GM12878 (cell line): ENCODE results near the gene HERC5. TPM values are rescaled to one million over a fixed set of nuclear protein-coding genes. Genes with fewer than 3 reads are reported as not detected.

ENCODE experiments used
- ATAC-seq: fragments of 200-7000 bp; cut with Tn5 transposase; 3 replicates; pipeline ENCODE4 v1.9.1; 2020; ENCODE audit warnings: mild to moderate bottlenecking, moderate library complexity
- BruUV-seq: library from RNA; stranded (reverse); fragments of 400-500 nt; replicated peaks from 2 replicates; lab custom pipeline; 2021; lab: Mats Ljungman, UMichigan
- CTCF ChIA-PET: fragments of 300-600 bp; sonication (Branson Sonifier 250); formaldehyde crosslinking; extraction: SDS; loops from one replicate; lab custom pipeline; 2021; ENCODE audit warnings: inconsistent platforms; lab: Yijun Ruan, JAX
- POLR2A ChIA-PET: fragments of 350-600 bp; formaldehyde crosslinking; extraction: SDS; loops from one replicate; lab custom pipeline; 2021; ENCODE audit warnings: inconsistent platforms; lab: Charles Lee
- RAD21 ChIA-PET: fragments of 300-600 bp; sonication (Branson Sonifier 250); formaldehyde crosslinking; loops from one replicate; lab custom pipeline; 2023; ENCODE audit warnings: antibody characterized with exemption; ENCODE audit not compliant: unreplicated experiment; lab: Charles Lee
- SMC1A ChIA-PET: fragments of 300-600 bp; sonication (Branson Sonifier 250); formaldehyde crosslinking; loops from one replicate; lab custom pipeline; 2023; ENCODE audit not compliant: unreplicated experiment, uncharacterized antibody; lab: Charles Lee
- DNase-seq: peaks from one replicate; pipeline ENCODE4 v3.0.0-alpha.2; 2011; ENCODE audit warnings: low read depth, low spot score
- FAIRE-seq: peaks from 3 replicates; lab custom pipeline; 2011; peaks lifted over from hg19 to GRCh38; lab: Jason Lieb, UNC
- H2AFZ ChIP-seq: 2 replicates; pipeline ENCODE4 v1.6.0; 2011; ENCODE audit warnings: low read depth, low read length, control low read depth; ENCODE audit not compliant: control insufficient read depth
- H3K27ac ChIP-seq: 2 replicates; pipeline ENCODE4 v1.5.1; 2011; ENCODE audit warnings: control low read depth; ENCODE audit not compliant: control insufficient read depth, insufficient read depth
- H3K27me3 ChIP-seq, 2 experiments: replicated peaks in 1 of 2; 2 replicates each; pipeline versions ENCODE4 v1.6.0 to v1.6.1; 2011; ENCODE audit warnings: low read length in 1 of 2; ENCODE audit not compliant: control insufficient read depth in 2 of 2, insufficient read depth in 2 of 2
- H3K36me3 ChIP-seq, 2 experiments: 2 replicates each; pipeline ENCODE4 v1.5.1; 2011; ENCODE audit warnings: low read length in 1 of 2; ENCODE audit not compliant: control insufficient read depth in 2 of 2, insufficient read depth in 2 of 2
- H3K4me1 ChIP-seq: 2 replicates; pipeline ENCODE4 v1.6.1; 2011; ENCODE audit warnings: mild to moderate bottlenecking, low read length, moderate library complexity, mixed read lengths; ENCODE audit not compliant: control insufficient read depth, insufficient read depth
- H3K4me2 ChIP-seq: 2 replicates; pipeline ENCODE4 v1.6.0; 2011; ENCODE audit warnings: control low read depth; ENCODE audit not compliant: control insufficient read depth, insufficient read depth
- H3K4me3 ChIP-seq: fragments of 200-600 bp; sonication (generic); 2 replicates; pipeline ENCODE4 v1.5.1; 2016
- H3K79me2 ChIP-seq: 2 replicates; pipeline ENCODE4 v1.6.0; 2011; ENCODE audit warnings: low read length; ENCODE audit not compliant: control insufficient read depth, insufficient read depth
- H3K9ac ChIP-seq: 2 replicates; pipeline ENCODE4 v1.8.0; 2011; ENCODE audit warnings: low read length, control low read depth, mixed read lengths; ENCODE audit not compliant: control insufficient read depth, insufficient read depth
- H3K9me3 ChIP-seq: replicated peaks from 3 replicates; pipeline ENCODE4 v1.5.1; 2011; ENCODE audit warnings: mild to moderate bottlenecking, low read length; ENCODE audit not compliant: control insufficient read depth, insufficient read depth
- H4K20me1 ChIP-seq: 2 replicates; pipeline ENCODE4 v1.6.0; 2011; ENCODE audit not compliant: control insufficient read depth, insufficient read depth
- CHD1 ChIP-seq: IDR thresholded peaks from 2 replicates; pipeline ENCODE4 v1.6.1; 2012; ENCODE audit warnings: low read depth, low read length, improper control_type of control experiment
- EED ChIP-seq: sonication (generic); IDR thresholded peaks from 2 replicates; pipeline ENCODE4 v1.6.1; 2016; ENCODE audit warnings: antibody characterized with exemption, low read depth
- EGR1 ChIP-seq, 2 experiments: IDR thresholded peaks; 1 replicate in 1 of 2; 2 replicates in 1 of 2; pipeline ENCODE4 v1.6.1; 2011 to 2012; ENCODE audit warnings: low read depth in 2 of 2, low read length in 2 of 2, borderline replicate concordance in 1 of 2, mild to moderate bottlenecking in 1 of 2, moderate library complexity in 1 of 2
- EP300 ChIP-seq, 2 experiments: fragments of 150-350 bp in 1 of 2; IDR thresholded peaks; 2 replicates each; pipeline ENCODE4 v1.6.1; 2011 to 2012; ENCODE audit warnings: low read depth in 2 of 2, low read length in 2 of 2, borderline replicate concordance in 1 of 2, improper control_type of control experiment in 1 of 2, inconsistent platforms in 1 of 2; ENCODE audit not compliant: control insufficient read depth in 1 of 2
- GATAD2B ChIP-seq: fragments of 450-650 bp; conservative IDR thresholded peaks from 2 replicates; pipeline ENCODE4 v1.6.1; 2017; ENCODE audit warnings: low read depth, mild to moderate bottlenecking, moderate library complexity
- KDM1A ChIP-seq: fragments of 200-600 bp; sonication (generic); IDR thresholded peaks from 2 replicates; pipeline ENCODE4 v1.6.1; 2016; ENCODE audit warnings: borderline replicate concordance
- RAD21 ChIP-seq: IDR thresholded peaks from 2 replicates; pipeline ENCODE4 v1.6.1; 2011; ENCODE audit warnings: mild to moderate bottlenecking, low read depth, low read length, moderate library complexity; ENCODE audit not compliant: insufficient read depth
- RELB ChIP-seq: fragments of 450-650 bp; IDR thresholded peaks from 2 replicates; pipeline ENCODE4 v1.6.1; 2017; ENCODE audit warnings: low read depth, mild to moderate bottlenecking, moderate library complexity
- USF2 ChIP-seq: IDR thresholded peaks from 2 replicates; pipeline ENCODE4 v1.6.1; 2011; ENCODE audit warnings: low read depth, low read length, improper control_type of control experiment, borderline replicate concordance
- WRNIP1 ChIP-seq: IDR thresholded peaks from 2 replicates; pipeline ENCODE4 v1.6.1; 2011; ENCODE audit warnings: low read depth, low read length, improper control_type of control experiment, borderline replicate concordance
- ZBTB33 ChIP-seq: fragments of 450-650 bp; IDR thresholded peaks from 2 replicates; pipeline ENCODE4 v1.6.1; 2017; ENCODE audit warnings: mild to moderate bottlenecking
- ZNF687 ChIP-seq: fragments of 450-650 bp; IDR thresholded peaks from 2 replicates; pipeline ENCODE4 v1.6.1; 2017; ENCODE audit warnings: mild to moderate bottlenecking, moderate library complexity
- WGBS: methylation state at CpG from one replicate; pipeline ENCODE4 v1.1.6; 2016; ENCODE audit warnings: low lambda C conversion rate; ENCODE audit not compliant: insufficient replicate concordance, insufficient coverage; ENCODE audit errors: missing lambda C conversion rate; 5-methylcytosine and 5-hydroxymethylcytosine counted together
- in situ Hi-C: fragments of 300-500 bp; cut with MboI; formaldehyde crosslinking; loops from 9 replicates; pipeline ENCODE4 v1.14.3; 2018; ENCODE audit warnings: mixed read lengths
- intact Hi-C: fragments of 100-400 bp; cut with micrococcal nuclease; formaldehyde crosslinking; loops from one replicate; pipeline ENCODE4 v1.14.2; 2022; ENCODE audit not compliant: unreplicated experiment
- polyA plus RNA-seq, 11 experiments: library from polyadenylated mRNA; depleted of rRNA in 4 of 11; unstranded in 6 of 11; stranded (reverse) in 5 of 11; fragments of >200 nt; fragmentation: Nextera tagmentation in 4 of 11; fragmentation: Illumina TruSeq in 1 of 11; extraction: Ambion mirVana in 4 of 11; extraction: Trizol in 1 of 11; gene quantifications; 1 replicate in 1 of 11; 2 replicates in 10 of 11; pipeline versions ENCODE4 v1.2.1 to v1.2.3, GENCODE V29; 2011 to 2016; ENCODE audit warnings: inconsistent platforms in 2 of 11, missing spikeins in 2 of 11, low read depth in 1 of 11
- total RNA-seq, 4 experiments: library from RNA; depleted of rRNA in 3 of 4; stranded (reverse); fragments of >200 nt in 3 of 4; fragmentation: Illumina TruSeq in 1 of 4; extraction: Trizol in 1 of 4; gene quantifications; 2 replicates each; pipeline versions ENCODE4 v1.2.1 to v1.2.3, GENCODE V29; 2013 to 2021
- TF ChIP-seq, protein P1 (sequence below): fragments of 450-650 bp; IDR thresholded peaks from 2 replicates; pipeline ENCODE4 v1.6.1; 2016; ENCODE audit warnings: mild to moderate bottlenecking

Gene HERC5
- total and polyA plus RNA-seq, 10 of the 15 experiments (the other 5 are each of a cell fraction or from before 2014, with no cell fraction given): 12.5 to 60.7 (median 25.1) TPM

DNA sequence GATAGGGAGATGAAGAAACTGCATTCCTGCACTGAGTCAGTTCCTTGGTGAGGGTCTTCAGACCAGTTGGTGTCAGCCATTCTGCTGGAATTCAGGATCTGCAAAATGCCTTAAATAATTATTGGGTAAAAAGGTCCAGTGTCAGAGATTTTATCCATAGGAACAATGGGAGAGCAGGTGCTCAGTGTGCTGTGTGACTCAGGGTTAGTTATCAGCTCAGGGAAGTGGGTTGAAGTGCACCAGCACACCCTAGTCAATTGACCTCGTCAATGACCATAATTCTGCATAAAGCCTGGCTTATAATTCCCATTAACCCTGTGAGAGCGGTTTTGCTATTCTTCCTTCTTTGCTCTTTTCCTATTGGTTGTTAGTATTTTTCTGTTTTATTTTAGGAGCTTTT, 40.9 kb upstream of the HERC5 start:
- no TSS peak for BruUV-seq
- RAD21 ChIA-PET: no interaction called here
- TF ChIP-seq USF2: no peak
- TF ChIP-seq, protein P1, sequence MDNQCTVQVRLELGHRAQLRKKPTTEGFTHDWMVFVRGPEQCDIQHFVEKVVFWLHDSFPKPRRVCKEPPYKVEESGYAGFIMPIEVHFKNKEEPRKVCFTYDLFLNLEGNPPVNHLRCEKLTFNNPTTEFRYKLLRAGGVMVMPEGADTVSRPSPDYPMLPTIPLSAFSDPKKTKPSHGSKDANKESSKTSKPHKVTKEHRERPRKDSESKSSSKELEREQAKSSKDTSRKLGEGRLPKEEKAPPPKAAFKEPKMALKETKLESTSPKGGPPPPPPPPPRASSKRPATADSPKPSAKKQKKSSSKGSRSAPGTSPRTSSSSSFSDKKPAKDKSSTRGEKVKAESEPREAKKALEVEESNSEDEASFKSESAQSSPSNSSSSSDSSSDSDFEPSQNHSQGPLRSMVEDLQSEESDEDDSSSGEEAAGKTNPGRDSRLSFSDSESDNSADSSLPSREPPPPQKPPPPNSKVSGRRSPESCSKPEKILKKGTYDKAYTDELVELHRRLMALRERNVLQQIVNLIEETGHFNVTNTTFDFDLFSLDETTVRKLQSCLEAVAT: no peak
- no peak for TF ChIP-seq EP300 (IDR thresholded peaks at IDR 0.05; ENCODE audit: borderline replicate concordance in 1 of 2, control insufficient read depth in 1 of 2, low read depth in 2 of 2, low read length in 2 of 2)
- no peak for TF ChIP-seq EGR1 (IDR thresholded peaks at IDR 0.05; ENCODE audit: borderline replicate concordance in 1 of 2, low read depth in 2 of 2, low read length in 2 of 2)
- no peak for TF ChIP-seq RELB
- TF ChIP-seq KDM1A: no peak
- no peak for TF ChIP-seq CHD1
- TF ChIP-seq WRNIP1: no peak
- TF ChIP-seq EED: no peak
- no peak for TF ChIP-seq RAD21
- TF ChIP-seq ZNF687: no peak
- TF ChIP-seq ZBTB33: no peak
- no peak for TF ChIP-seq GATAD2B

More for the DNA sequence above, 40.9 kb upstream of the HERC5 start:
- ChIA-PET POLR2A (interaction anchor here (0.5 kb wide), 1 partner anchor 563 kb away, joined by 3 read pairs; no protein-coding TSS in a partner anchor), SMC1A (interaction anchor here (2.4 kb wide), 1 partner anchor 35 kb away, joined by 8 read pairs; no protein-coding TSS in a partner anchor), CTCF (interaction anchor here (0.7 to 1.4 kb wide), 2 partner anchors 29 to 204 kb away, joined by 3 read pairs; no protein-coding TSS in a partner anchor)
- H3K79me2 ChIP-seq: no peaks in the 10 kb centered on the region
- ATAC-seq (no peak), DNase-seq (no peak), FAIRE-seq (no peak)
- H3K36me3 ChIP-seq: peaks cover 0 to 5% of the 10 kb centered on the region in 2 experiments; a peak in 1 of 4 replicates
- no peak overlapping the region for H3K4me2 ChIP-seq
- intact Hi-C loops (no loop called here), in situ Hi-C loops (no loop called here)
- H3K4me3 ChIP-seq: no peak overlapping the region
- H3K9me3 ChIP-seq: no peaks in the 10 kb centered on the region
- H3K9ac ChIP-seq: no peak overlapping the region
- WGBS: 97% methylated on average over 2 of the region's 2 CpGs
- H3K27me3 ChIP-seq: no peaks in the 10 kb centered on the region
- no peaks in the 10 kb centered on the region for H4K20me1 ChIP-seq
- H3K4me1 ChIP-seq: peaks cover 10% of the 10 kb centered on the region; the same call in 1 of the 2 replicates
- H3K27ac ChIP-seq: no peak overlapping the region
- no peak overlapping the region for H2AFZ ChIP-seq
